HEK293T (cell line): ENCODE data around the gene COLEC12.

Experiments
- ARNT ChIP-seq: fragments of 450-650 bp; IDR thresholded peaks from 2 replicates; pipeline ENCODE4 v1.6.1; 2017; ENCODE audit warnings: mild to moderate bottlenecking
- FOXA1 ChIP-seq: fragments of 450-650 bp; IDR thresholded peaks from 2 replicates; pipeline ENCODE4 v1.6.1; 2016; ENCODE audit warnings: mild to moderate bottlenecking
- FOXM1 ChIP-seq: fragments of 450-650 bp; IDR thresholded peaks from 2 replicates; pipeline ENCODE4 v1.6.1; 2017; ENCODE audit warnings: mild to moderate bottlenecking, borderline replicate concordance
- NFRKB ChIP-seq: fragments of 450-650 bp; IDR thresholded peaks from 2 replicates; pipeline ENCODE4 v1.6.1; 2016; ENCODE audit warnings: mild to moderate bottlenecking, moderate library complexity
- TARDBP ChIP-seq: fragments of 450-650 bp; IDR thresholded peaks from 2 replicates; pipeline ENCODE4 v1.6.1; 2016

DNA sequence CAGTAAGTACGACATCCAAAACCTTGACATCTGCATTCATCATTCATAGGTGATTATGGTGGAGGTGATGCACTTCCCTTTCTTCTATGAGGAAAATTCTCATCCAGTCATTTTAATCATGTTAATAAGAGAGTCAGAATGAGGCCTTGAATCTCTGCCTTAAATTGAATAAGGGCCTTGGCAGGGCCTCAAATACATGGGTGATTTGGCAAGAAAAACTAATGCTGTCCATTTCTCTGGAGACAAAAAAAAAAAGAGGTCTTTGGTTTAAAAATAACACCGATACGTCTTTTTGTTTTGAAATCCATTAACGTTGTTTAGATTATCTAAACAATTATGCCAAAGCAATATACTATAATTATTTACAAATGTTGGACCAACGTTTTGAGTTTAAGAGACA is 8.1 kb downstream of the COLEC12 start:
- no peak for TF ChIP-seq FOXA1
- TF ChIP-seq FOXM1, result no peak
- TF ChIP-seq ARNT, result no peak
- TF ChIP-seq NFRKB, result no peak
- TF ChIP-seq TARDBP, result no peak
